ENCODE measurements around the gene MCAM.
A peak's percentile ranks its signal among the peaks of the same experiment; 100 is the strongest.

The MCAM gene

GRCh38 chr11:119340335-119341221, 23.6 kb upstream of the MCAM start, which contains the start of gene C1QTNF5:
TSS of gene C1QTNF5 (minus strand) at chr11:119340883. CDS start at chr11:119340397, 486 bp downstream.
- Mint-ChIP-seq H3K9me3 (no peaks in the 10 kb centered on the region), H3K4me1 (peaks cover 28 to 53% of the 10 kb centered on the region in 2 donors), H3K27me3 (peaks cover 56 to 63% of the 10 kb centered on the region in 2 donors), H3K36me3 (peaks cover 9 to 32% of the 10 kb centered on the region in 2 donors), H3K27ac (no peak within 1 kb of the TSS), H3K4me3 (peak within 1 kb of the TSS in 1 of 2 donors; percentile 2)
- ATAC-seq (replicated peaks): peak in 1 of 2 donors; percentile 7
- no peak for DNase-seq

DNA sequence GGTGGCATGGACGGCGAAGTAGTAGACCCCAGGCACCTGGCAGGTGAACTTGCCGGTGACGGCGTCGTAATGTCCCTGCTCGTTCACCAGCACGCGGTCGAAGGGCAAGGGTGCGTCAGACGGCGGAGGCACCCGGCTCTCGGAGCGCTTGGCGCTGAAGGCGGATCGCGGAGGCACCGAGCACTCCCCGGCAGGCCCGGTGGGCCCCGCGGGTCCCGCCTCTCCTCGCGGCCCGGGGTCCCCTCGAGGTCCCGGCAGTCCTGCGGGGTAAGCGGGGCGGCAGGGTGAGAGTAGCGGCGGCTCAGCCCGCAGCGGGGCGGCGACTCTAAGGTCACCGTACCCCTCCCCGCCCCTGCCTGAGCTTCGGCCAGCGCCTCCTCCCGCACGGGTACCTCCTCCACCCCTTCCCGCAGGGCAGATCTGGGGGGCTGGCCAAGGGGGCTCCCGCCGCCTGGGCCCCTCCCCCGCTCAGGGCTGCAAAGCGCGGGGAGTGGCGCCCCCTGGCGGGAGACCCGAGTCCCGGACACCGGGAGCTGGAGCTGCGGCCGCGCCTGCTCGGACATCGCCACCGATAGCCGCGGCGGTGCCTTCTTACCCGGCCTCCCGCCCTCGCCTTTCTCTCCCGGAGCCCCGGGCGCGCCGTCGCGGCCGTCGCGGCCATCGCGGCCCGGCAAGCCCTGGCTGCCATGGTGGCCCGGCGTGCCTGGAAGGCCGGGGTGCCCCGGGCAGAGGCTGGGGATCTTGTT, 22.8 kb upstream of the MCAM start:
- DNase-seq (no peak), ATAC-seq (replicated peaks) (peak; percentile 26 to 40)
- H3K27me3 Mint-ChIP-seq: peaks cover 50 to 56% of the 10 kb centered on the region in 2 donors
- no peak overlapping the region for H3K27ac Mint-ChIP-seq
- H3K9me3 Mint-ChIP-seq: no peaks in the 10 kb centered on the region
- H3K4me1 Mint-ChIP-seq: peaks cover 36 to 61% of the 10 kb centered on the region in 2 donors
- H3K4me3 Mint-ChIP-seq: peak overlapping the region; percentile 54 to 68
- peaks cover 9 to 32% of the 10 kb centered on the region in 2 donors for H3K36me3 Mint-ChIP-seq

- Mint-ChIP-seq H3K4me1 (peaks cover 36 to 62% of the 10 kb centered on the region in 2 donors), H3K27me3 (peaks cover 44 to 50% of the 10 kb centered on the region in 2 donors), H3K4me3 (peak overlapping the region; percentile 54 to 68), H3K27ac (no peak overlapping the region), H3K36me3 (peaks cover 9 to 32% of the 10 kb centered on the region in 2 donors), H3K9me3 (no peaks in the 10 kb centered on the region)
- no peak for ATAC-seq (replicated peaks)
- DNase-seq: no peak
Observed at GRCh38 chr11:119338965-119339588, 22.1 kb upstream of the MCAM start.

GRCh38 chr11:119338318-119338890, 21.5 kb upstream of the MCAM start:
- no peak overlapping the region for H3K4me3 Mint-ChIP-seq

DNA sequence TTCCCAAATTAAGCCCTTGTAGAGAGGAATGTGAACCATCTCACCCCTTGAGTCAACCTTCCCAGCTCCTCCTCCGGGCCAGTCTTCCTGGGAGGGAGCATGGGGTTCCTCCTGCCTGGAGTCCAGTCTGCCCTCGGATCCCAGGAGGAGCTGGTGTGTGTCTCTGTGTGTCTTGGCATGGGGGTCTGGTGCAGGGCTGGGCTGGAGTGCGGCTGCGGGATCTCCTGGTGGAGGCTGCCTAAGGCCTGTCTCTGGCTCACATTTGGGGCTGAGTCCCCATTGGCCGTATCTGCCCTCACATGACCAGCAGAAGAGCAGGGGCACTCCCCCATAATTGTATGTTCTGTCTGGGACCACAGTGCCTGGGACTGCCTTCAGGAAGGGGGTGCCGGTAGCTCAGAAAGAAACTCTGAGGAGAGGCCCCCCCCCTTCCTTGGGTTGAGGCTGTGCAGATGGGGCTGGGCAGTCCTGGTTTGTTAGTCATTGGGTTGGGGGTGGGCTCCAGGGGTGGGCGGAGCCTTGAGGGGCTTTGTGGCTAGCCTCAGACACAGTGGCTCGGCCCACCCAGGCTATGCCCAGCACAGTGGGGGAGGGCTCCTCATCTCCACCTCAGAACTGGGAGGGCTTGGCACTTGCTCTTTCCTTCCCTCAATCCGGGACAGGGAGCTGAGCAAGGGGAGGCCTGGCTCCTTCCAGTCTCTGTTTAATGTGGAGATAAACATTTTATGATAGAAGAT, 20.8 kb upstream of the MCAM start:
- Mint-ChIP-seq H3K4me3 (no peak overlapping the region), H3K36me3 (peaks cover 9 to 32% of the 10 kb centered on the region in 2 donors), H3K27me3 (peaks cover 32 to 37% of the 10 kb centered on the region in 2 donors), H3K9me3 (no peaks in the 10 kb centered on the region), H3K4me1 (peaks cover 38 to 62% of the 10 kb centered on the region in 2 donors), H3K27ac (no peak overlapping the region)
- ATAC-seq (replicated peaks): no peak
- DNase-seq: no peak

More at GRCh38 chr11:119338318-119338890, 21.5 kb upstream of the MCAM start:
- Mint-ChIP-seq H3K27ac (peak overlapping the region; percentile 9), H3K9me3 (no peaks in the 10 kb centered on the region), H3K27me3 (peaks cover 38 to 44% of the 10 kb centered on the region in 2 donors), H3K4me1 (peaks cover 36 to 62% of the 10 kb centered on the region in 2 donors), H3K36me3 (peaks cover 9 to 32% of the 10 kb centered on the region in 2 donors)
- ATAC-seq (replicated peaks): peak in 1 of 2 donors; percentile 31
- no peak for DNase-seq

DNA sequence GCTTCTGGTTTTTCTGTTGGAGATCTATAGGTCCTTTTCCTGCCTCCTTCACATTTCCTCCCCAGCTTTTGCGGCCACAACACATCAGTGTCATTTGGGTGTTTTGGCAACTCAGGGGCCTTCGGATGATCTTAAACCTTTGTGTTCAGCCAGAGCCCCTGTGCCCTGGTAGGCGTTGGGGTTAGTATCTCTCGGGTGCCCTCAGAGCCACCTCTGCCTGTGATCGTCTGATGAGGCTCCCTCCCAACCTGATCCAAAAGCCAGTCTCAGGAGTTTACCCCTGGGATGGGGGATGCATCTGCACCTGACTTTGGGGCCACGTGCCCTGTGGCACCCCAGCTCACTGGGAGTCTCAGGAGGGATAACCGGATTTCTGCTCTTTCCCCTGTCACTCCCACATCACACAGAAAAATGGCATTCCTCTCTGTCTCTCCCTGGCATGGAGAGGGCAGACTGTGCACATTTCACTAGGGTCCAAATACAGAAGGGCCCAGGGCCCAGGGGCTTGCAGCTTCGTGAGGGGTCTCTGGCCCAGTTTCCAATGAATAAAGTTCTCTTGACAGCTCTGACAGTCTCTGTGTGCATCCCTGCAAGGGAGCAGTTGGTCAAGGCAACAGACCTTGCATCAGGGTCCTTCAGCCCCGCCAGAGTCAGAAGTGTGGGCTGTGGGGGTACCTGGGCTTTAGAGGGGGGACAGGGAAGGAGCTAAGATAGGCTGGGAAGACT, 20.0 kb upstream of the MCAM start:
- Mint-ChIP-seq H3K36me3 (peaks cover 9 to 32% of the 10 kb centered on the region in 2 donors), H3K4me1 (peaks cover 40 to 62% of the 10 kb centered on the region in 2 donors), H3K27me3 (peaks cover 25 to 31% of the 10 kb centered on the region in 2 donors), H3K4me3 (no peak overlapping the region), H3K9me3 (no peaks in the 10 kb centered on the region), H3K27ac (no peak overlapping the region)
- DNase-seq: no peak
- no peak for ATAC-seq (replicated peaks)

DNA sequence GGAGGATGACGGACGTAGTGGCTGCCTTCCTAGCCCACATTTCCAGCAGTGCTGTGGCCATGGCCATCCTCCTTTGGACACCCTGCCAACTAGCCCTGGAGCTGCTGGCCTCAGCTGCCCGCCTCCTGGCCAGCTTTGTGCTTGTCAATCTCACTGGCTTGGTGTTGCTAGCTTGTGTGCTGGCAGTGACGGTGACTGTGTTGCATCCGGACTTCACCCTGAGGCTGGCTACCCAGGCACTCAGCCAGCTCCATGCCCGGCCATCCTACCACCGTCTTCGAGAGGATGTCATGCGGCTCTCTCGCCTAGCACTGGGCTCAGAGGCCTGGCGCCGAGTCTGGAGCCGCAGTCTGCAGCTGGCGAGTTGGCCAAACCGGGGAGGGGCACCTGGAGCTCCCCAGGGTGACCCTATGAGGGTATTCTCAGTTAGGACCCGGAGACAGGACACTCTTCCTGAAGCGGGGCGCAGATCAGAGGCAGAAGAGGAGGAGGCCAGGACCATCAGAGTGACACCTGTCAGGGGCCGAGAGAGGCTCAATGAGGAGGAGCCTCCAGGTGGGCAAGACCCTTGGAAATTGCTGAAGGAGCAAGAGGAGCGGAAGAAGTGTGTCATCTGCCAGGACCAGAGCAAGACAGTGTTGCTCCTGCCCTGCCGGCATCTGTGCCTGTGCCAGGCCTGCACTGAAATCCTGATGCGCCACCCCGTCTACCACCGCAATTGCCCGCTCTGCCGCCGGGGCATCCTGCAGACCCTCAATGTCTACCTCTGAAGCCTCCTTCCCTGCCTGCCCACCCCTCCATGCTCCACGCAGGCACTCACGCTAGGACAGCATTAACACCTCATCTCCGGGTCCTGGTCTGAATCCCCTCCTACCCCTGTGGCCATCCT, 19.0 kb upstream of the MCAM start:
- ATAC-seq (replicated peaks) (no peak), DNase-seq (no peak)
- Mint-ChIP-seq H3K27ac (peak overlapping the region; percentile 99), H3K9me3 (no peaks in the 10 kb centered on the region), H3K36me3 (peaks cover 9 to 32% of the 10 kb centered on the region in 2 donors), H3K27me3 (peaks cover 16 to 21% of the 10 kb centered on the region in 2 donors), H3K4me1 (peaks cover 33 to 52% of the 10 kb centered on the region in 2 donors), H3K4me3 (peak overlapping the region; percentile 90 to 99)

GRCh38 chr11:119335091-119335654, 18.2 kb upstream of the MCAM start:
- Mint-ChIP-seq H3K27ac (peak overlapping the region; percentile 99), H3K4me1 (peaks cover 31 to 48% of the 10 kb centered on the region in 2 donors), H3K36me3 (peaks cover 9 to 32% of the 10 kb centered on the region in 2 donors), H3K27me3 (peaks cover 15 to 17% of the 10 kb centered on the region in 2 donors), H3K9me3 (no peaks in the 10 kb centered on the region), H3K4me3 (peak overlapping the region; percentile 90 to 99)
- no peak for DNase-seq
- no peak for ATAC-seq (replicated peaks)

- peak; percentile 97 to 98 for ATAC-seq (replicated peaks)
- H3K4me1 Mint-ChIP-seq: peaks cover 30 to 46% of the 10 kb centered on the region in 2 donors
- peak within 1 kb of the TSS; percentile 99 for H3K27ac Mint-ChIP-seq
- DNase-seq: peak; percentile 90
- H3K27me3 Mint-ChIP-seq: peaks cover 13 to 16% of the 10 kb centered on the region in 2 donors
- peak within 1 kb of the TSS; percentile 90 to 99 for H3K4me3 Mint-ChIP-seq
- peaks cover 9 to 31% of the 10 kb centered on the region in 2 donors for H3K36me3 Mint-ChIP-seq
- no peaks in the 10 kb centered on the region for H3K9me3 Mint-ChIP-seq
Observed at GRCh38 chr11:119334174-119334930, 17.4 kb upstream of the MCAM start, which contains the start of gene RNF26. TSS of gene RNF26 (plus strand) at chr11:119334527. CDS start at chr11:119335123, 596 bp downstream.

DNA sequence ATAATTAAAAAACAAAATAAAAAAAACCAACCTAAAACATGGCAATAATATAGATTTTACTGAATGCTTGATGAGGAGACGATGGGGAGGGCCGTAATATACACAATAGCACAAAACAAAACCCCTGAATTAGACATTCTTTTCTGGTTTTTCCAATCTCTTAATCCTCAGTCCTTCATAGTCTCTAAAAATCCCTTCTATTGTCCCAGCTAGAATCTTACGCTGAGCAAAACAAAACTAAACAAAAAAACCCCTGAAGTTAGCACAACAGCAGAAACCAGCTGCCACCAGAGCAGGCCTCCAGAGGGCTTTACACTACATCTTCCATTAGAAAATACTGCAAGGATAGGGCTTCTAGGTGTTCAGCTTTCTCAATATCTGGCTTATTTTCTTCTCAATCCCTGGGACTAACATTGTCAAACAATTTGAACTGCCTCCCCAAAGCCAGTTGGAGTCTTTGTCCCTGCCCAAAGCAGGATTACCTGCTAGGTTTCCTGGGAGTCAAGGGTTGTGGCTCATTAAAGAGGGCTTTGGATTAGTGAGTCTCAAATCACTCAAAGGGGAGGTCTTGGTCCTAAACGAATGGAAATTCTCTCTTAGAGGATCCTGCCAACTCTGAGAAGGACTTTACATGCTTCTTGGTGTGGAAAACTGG, 15.3 kb upstream of the MCAM start:
- H3K27ac Mint-ChIP-seq: no peak overlapping the region
- no peaks in the 10 kb centered on the region for H3K9me3 Mint-ChIP-seq
- no peak overlapping the region for H3K4me3 Mint-ChIP-seq
- H3K4me1 Mint-ChIP-seq: peaks cover 23 to 26% of the 10 kb centered on the region in 2 donors
- H3K27me3 Mint-ChIP-seq: peaks cover 0 to 4% of the 10 kb centered on the region in 2 donors
- H3K36me3 Mint-ChIP-seq: peaks cover 5 to 14% of the 10 kb centered on the region in 2 donors
- ATAC-seq (replicated peaks) (no peak), DNase-seq (no peak)

GRCh38 chr11:119330237-119330636, 13.3 kb upstream of the MCAM start:
- DNase-seq (no peak), ATAC-seq (replicated peaks) (no peak)
- no peak overlapping the region for H3K27ac Mint-ChIP-seq

More at GRCh38 chr11:119330237-119330636, 13.3 kb upstream of the MCAM start:
- Mint-ChIP-seq H3K4me3 (no peak overlapping the region), H3K36me3 (no peaks in the 10 kb centered on the region), H3K4me1 (peaks cover 6 to 8% of the 10 kb centered on the region in 2 donors), H3K9me3 (no peaks in the 10 kb centered on the region), H3K27me3 (peaks cover 0 to 4% of the 10 kb centered on the region in 2 donors)

All from stimulated activated naive B cell treated with anti-CD40 and anti-IgM and Interleukin-4, amounts not matched to agents 10 μg/mL and 1 μg/mL and 100 μg/mL, for 72 hours (primary cell).